ENCODE measurements around the gene TRIL. TPM values are rescaled to one million over a fixed set of nuclear protein-coding genes. Genes with fewer than 3 reads are reported as not detected.

TRIL gene
- total RNA-seq, 1 experiment from 2014 or later = 3.0 TPM

DNA sequence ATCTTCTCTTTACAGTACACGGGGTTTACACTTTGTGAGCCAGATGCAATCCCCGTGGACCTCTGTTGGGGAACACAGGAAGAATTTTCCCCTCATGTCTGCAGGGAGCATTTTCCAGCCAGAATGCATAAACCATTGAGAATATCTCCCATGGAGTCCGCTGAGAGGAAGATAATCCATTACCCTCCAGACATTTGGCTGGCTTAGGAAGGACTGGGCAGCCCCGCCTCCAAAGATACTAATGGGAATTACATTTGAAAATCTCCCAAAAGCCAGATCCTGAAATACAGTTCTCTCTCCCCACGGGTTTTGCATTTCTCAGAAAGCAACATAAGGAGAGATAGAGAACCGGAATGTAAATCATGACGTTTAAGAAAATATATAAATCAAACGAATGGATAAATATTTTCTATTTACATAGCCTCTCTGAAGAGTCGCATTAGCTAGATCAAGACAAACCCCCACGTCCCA lies 53.5 kb downstream of the TRIL start:
- Mint-ChIP-seq H3K27me3 (ENCODE audit: low read depth) (no peaks in the 10 kb centered on the region), H3K27ac (peak overlapping the region; percentile 42; the same call in 1 of the 2 replicates), H3K4me1 (peaks cover 47% of the 10 kb centered on the region), H3K36me3 (no peaks in the 10 kb centered on the region), H3K9me3 (peaks cover 3% of the 10 kb centered on the region; the same call in 1 of the 2 replicates), H3K4me3 (peak overlapping the region; percentile 6; the same call in 1 of the 2 replicates)
- no peak for ATAC-seq
- DNase-seq (ENCODE audit: low spot score) = no peak
- ChIA-PET CTCF (interaction anchor here (1.2 to 2.8 kb wide), 2 partner anchors 14 to 17 kb away, joined by 4 to 21 read pairs; no protein-coding TSS in a partner anchor), POLR2A (no interaction called here)
- no peak for TF ChIP-seq PRRX2 (CRISPR knock-in tag; IDR thresholded peaks at IDR 0.05)
- TF ChIP-seq NFYB (CRISPR knock-in tag; conservative IDR thresholded peaks at IDR 0.05; ENCODE audit: low read depth) = no peak
- TF ChIP-seq ZSCAN18 (CRISPR knock-in tag; IDR thresholded peaks at IDR 0.05) = no peak
- no peak for TF ChIP-seq TEAD4 (CRISPR knock-in tag; IDR thresholded peaks at IDR 0.05)
- TF ChIP-seq ZNF512 (CRISPR knock-in tag; IDR thresholded peaks at IDR 0.05; ENCODE audit: borderline replicate concordance) = no peak
- TF ChIP-seq, protein P1, sequence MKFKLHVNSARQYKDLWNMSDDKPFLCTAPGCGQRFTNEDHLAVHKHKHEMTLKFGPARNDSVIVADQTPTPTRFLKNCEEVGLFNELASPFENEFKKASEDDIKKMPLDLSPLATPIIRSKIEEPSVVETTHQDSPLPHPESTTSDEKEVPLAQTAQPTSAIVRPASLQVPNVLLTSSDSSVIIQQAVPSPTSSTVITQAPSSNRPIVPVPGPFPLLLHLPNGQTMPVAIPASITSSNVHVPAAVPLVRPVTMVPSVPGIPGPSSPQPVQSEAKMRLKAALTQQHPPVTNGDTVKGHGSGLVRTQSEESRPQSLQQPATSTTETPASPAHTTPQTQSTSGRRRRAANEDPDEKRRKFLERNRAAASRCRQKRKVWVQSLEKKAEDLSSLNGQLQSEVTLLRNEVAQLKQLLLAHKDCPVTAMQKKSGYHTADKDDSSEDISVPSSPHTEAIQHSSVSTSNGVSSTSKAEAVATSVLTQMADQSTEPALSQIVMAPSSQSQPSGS (CRISPR knock-in tag; IDR thresholded peaks at IDR 0.05; ENCODE audit: borderline replicate concordance, low read depth) = no peak
- TF ChIP-seq KAT7 (CRISPR knock-in tag; IDR thresholded peaks at IDR 0.05; ENCODE audit: borderline replicate concordance) = no peak
- TF ChIP-seq HMGA2 (CRISPR knock-in tag; IDR thresholded peaks at IDR 0.05) = no peak
- no peak for TF ChIP-seq USF1 (CRISPR knock-in tag; IDR thresholded peaks at IDR 0.05)
- no peak for TF ChIP-seq ZNF263 (CRISPR knock-in tag; IDR thresholded peaks at IDR 0.05; ENCODE audit: low read depth)
- no peak for TF ChIP-seq ZNF671 (CRISPR knock-in tag; IDR thresholded peaks at IDR 0.05)
- TF ChIP-seq TEAD1 (CRISPR knock-in tag; IDR thresholded peaks at IDR 0.05) = no peak
- TF ChIP-seq, protein P2, sequence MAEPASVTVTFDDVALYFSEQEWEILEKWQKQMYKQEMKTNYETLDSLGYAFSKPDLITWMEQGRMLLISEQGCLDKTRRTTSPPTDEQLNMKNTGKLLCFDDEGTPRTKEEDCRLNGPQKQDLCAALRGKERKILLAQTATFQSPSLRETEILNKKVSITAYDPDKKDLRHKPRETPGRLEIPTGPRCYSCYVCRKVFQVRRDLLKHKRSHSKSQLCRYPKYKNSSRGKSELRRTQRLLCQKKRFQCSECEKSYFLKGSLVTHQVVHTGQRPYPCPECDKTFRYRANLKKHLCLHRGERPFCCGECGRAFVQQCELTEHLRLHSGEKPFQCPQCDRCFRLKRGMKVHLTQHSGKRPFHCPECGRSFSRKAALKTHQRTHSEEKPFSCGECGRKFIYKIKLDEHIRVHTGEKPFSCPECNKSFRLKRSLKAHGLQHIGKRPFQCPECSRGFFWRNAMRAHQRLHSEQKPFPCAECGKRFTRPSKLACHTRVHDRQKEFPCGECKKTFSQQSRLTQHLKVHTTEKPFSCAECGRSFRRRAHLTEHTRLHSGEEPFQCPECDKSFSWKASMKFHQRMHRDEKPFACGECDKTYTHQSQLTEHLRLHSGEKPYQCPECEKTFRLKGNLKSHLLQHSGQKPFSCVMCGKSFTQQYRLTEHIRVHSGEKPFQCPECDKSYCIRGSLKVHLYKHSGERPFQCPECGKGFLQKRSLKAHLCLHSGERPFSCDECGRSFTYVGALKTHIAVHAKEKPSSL (CRISPR knock-in tag; conservative IDR thresholded peaks at IDR 0.05) = no peak
- TF ChIP-seq CREM (CRISPR knock-in tag; IDR thresholded peaks at IDR 0.05) = no peak
- TF ChIP-seq AR (CRISPR knock-in tag; IDR thresholded peaks at IDR 0.05) = no peak
- TF ChIP-seq SP1 (CRISPR knock-in tag; conservative IDR thresholded peaks at IDR 0.05) = no peak
- TF ChIP-seq HMGXB4 (CRISPR knock-in tag; IDR thresholded peaks at IDR 0.05) = no peak
